Measurements from ENCODE around the gene SESTD1.

The SESTD1 gene

GRCh38 chr2:179124282-179124681 lies 140.3 kb downstream of the SESTD1 start:
- H4K91ac ChIP-seq (ENCODE audit: low read length): no peak overlapping the region
- no peak overlapping the region for H2BK120ac ChIP-seq (ENCODE audit: low read depth, low read length)
- H3K23ac ChIP-seq (ENCODE audit: low read length in 2 of 2): no peak overlapping the region
- H2AFZ ChIP-seq (ENCODE audit: low read depth, low read length): no peak overlapping the region
- no peak overlapping the region for H2AK5ac ChIP-seq (ENCODE audit: low read length, severe bottlenecking)
- no peak overlapping the region for H3K18ac ChIP-seq (ENCODE audit: low read depth in 1 of 2, low read length in 2 of 2)
- no peaks in the 10 kb centered on the region for H3K27me3 ChIP-seq (ENCODE audit: control insufficient read depth in 1 of 2, insufficient read depth in 1 of 2, low read length in 2 of 2)
- H3K9me3 ChIP-seq (ENCODE audit: control insufficient read depth, low read length): no peaks in the 10 kb centered on the region
- no peak overlapping the region for H2BK15ac ChIP-seq (ENCODE audit: low read depth, poor library complexity, severe bottlenecking)
- no peak overlapping the region for H3K4ac ChIP-seq (ENCODE audit: low read depth in 1 of 2, low read length in 2 of 2)
- no peak overlapping the region for H3K9ac ChIP-seq (ENCODE audit: low read length)
- H2BK5ac ChIP-seq (ENCODE audit: low read depth, low read length, poor library complexity, severe bottlenecking): no peak overlapping the region
- no peak overlapping the region for H3K27ac ChIP-seq (ENCODE audit: low read length, poor library complexity, severe bottlenecking)
- no peak overlapping the region for H3K4me2 ChIP-seq (ENCODE audit: low read length, poor library complexity, severe bottlenecking)
- H3K36me3 ChIP-seq (ENCODE audit: control insufficient read depth in 1 of 2, insufficient read depth in 2 of 2, low read depth in 1 of 2, low read length in 2 of 2): peaks cover 0 to 67% of the 10 kb centered on the region in 2 experiments
- no peak overlapping the region for H3K14ac ChIP-seq (ENCODE audit: low read length in 2 of 2)
- no peak overlapping the region for H3K4me3 ChIP-seq (ENCODE audit: insufficient read depth in 1 of 2, low read depth in 1 of 2, low read length in 2 of 2)
- 100% methylated on average over 2 of the region's 3 CpGs for WGBS
- no peak overlapping the region for H4K8ac ChIP-seq (ENCODE audit: low read length)
- no peak for DNase-seq
- peaks cover 1% of the 10 kb centered on the region for H3K79me1 ChIP-seq (replicated peaks; ENCODE audit: low read length, poor library complexity, severe bottlenecking)
- no peak overlapping the region for H2BK12ac ChIP-seq (ENCODE audit: low read length in 2 of 2)
- H3K4me1 ChIP-seq (ENCODE audit: control insufficient read depth, insufficient read depth, low read depth, low read length): no peaks in the 10 kb centered on the region

GRCh38 chr2:179123272-179123662 lies 141.4 kb downstream of the SESTD1 start:
- Histone ChIP-seq H2BK5ac (ENCODE audit: low read depth, low read length, poor library complexity, severe bottlenecking) (no peak overlapping the region), H3K14ac (ENCODE audit: low read length in 2 of 2) (no peak overlapping the region), H2AFZ (ENCODE audit: low read depth, low read length) (no peak overlapping the region), H3K79me1 (replicated peaks; ENCODE audit: low read length, poor library complexity, severe bottlenecking) (peaks cover 1% of the 10 kb centered on the region), H3K4ac (ENCODE audit: low read depth in 1 of 2, low read length in 2 of 2) (no peak overlapping the region), H3K18ac (ENCODE audit: low read depth in 1 of 2, low read length in 2 of 2) (no peak overlapping the region), H3K23ac (ENCODE audit: low read length in 2 of 2) (no peak overlapping the region), H3K4me1 (ENCODE audit: control insufficient read depth, insufficient read depth, low read depth, low read length) (no peaks in the 10 kb centered on the region), H3K36me3 (ENCODE audit: control insufficient read depth in 1 of 2, insufficient read depth in 2 of 2, low read depth in 1 of 2, low read length in 2 of 2) (peaks cover 0 to 71% of the 10 kb centered on the region in 2 experiments), H4K91ac (ENCODE audit: low read length) (no peak overlapping the region), H3K9me3 (ENCODE audit: control insufficient read depth, low read length) (no peaks in the 10 kb centered on the region), H3K27ac (ENCODE audit: low read length, poor library complexity, severe bottlenecking) (no peak overlapping the region), H2BK12ac (ENCODE audit: low read length in 2 of 2) (no peak overlapping the region), H2BK120ac (ENCODE audit: low read depth, low read length) (no peak overlapping the region), H2AK5ac (ENCODE audit: low read length, severe bottlenecking) (no peak overlapping the region), H3K27me3 (ENCODE audit: control insufficient read depth in 1 of 2, insufficient read depth in 1 of 2, low read length in 2 of 2) (no peaks in the 10 kb centered on the region), H4K8ac (ENCODE audit: low read length) (no peak overlapping the region), H3K4me2 (ENCODE audit: low read length, poor library complexity, severe bottlenecking) (no peak overlapping the region), H2BK15ac (ENCODE audit: low read depth, poor library complexity, severe bottlenecking) (no peak overlapping the region), H3K4me3 (ENCODE audit: insufficient read depth in 1 of 2, low read depth in 1 of 2, low read length in 2 of 2) (no peak overlapping the region), H3K9ac (ENCODE audit: low read length) (no peak overlapping the region)
- WGBS: no CpG with 5 or more reads among the region's 1 CpG
- no peak for DNase-seq

GRCh38 chr2:179107737-179108136 lies 156.9 kb downstream of the SESTD1 start:
- Histone ChIP-seq H3K36me3 (ENCODE audit: control insufficient read depth in 1 of 2, insufficient read depth in 2 of 2, low read depth in 1 of 2, low read length in 2 of 2) (peaks cover 0 to 76% of the 10 kb centered on the region in 2 experiments), H3K9me3 (ENCODE audit: control insufficient read depth, low read length) (no peaks in the 10 kb centered on the region), H3K9ac (ENCODE audit: low read length) (peak overlapping the region; percentile 46), H3K4me1 (ENCODE audit: control insufficient read depth, insufficient read depth, low read depth, low read length) (no peaks in the 10 kb centered on the region), H3K4me3 (ENCODE audit: insufficient read depth in 1 of 2, low read depth in 1 of 2, low read length in 2 of 2) (peak overlapping the region in 1 of 2 experiments; percentile 16), H3K27ac (ENCODE audit: low read length, poor library complexity, severe bottlenecking) (peak overlapping the region; percentile 20), H3K4me2 (ENCODE audit: low read length, poor library complexity, severe bottlenecking) (no peak overlapping the region), H3K27me3 (ENCODE audit: control insufficient read depth in 1 of 2, insufficient read depth in 1 of 2, low read length in 2 of 2) (no peaks in the 10 kb centered on the region), H3K4ac (ENCODE audit: low read depth in 1 of 2, low read length in 2 of 2) (no peak overlapping the region), H2AK5ac (ENCODE audit: low read length, severe bottlenecking) (no peak overlapping the region), H3K23ac (ENCODE audit: low read length in 2 of 2) (no peak overlapping the region), H2BK15ac (ENCODE audit: low read depth, poor library complexity, severe bottlenecking) (no peak overlapping the region), H2AFZ (ENCODE audit: low read depth, low read length) (no peak overlapping the region), H3K14ac (ENCODE audit: low read length in 2 of 2) (no peak overlapping the region), H3K79me1 (replicated peaks; ENCODE audit: low read length, poor library complexity, severe bottlenecking) (no peaks in the 10 kb centered on the region), H4K91ac (ENCODE audit: low read length) (no peak overlapping the region), H2BK5ac (ENCODE audit: low read depth, low read length, poor library complexity, severe bottlenecking) (no peak overlapping the region), H2BK120ac (ENCODE audit: low read depth, low read length) (no peak overlapping the region), H2BK12ac (ENCODE audit: low read length in 2 of 2) (no peak overlapping the region), H3K18ac (ENCODE audit: low read depth in 1 of 2, low read length in 2 of 2) (no peak overlapping the region), H4K8ac (ENCODE audit: low read length) (no peak overlapping the region)
- peak; percentile 54 for DNase-seq

GRCh38 chr2:179106676-179107428 lies 157.8 kb downstream of the SESTD1 start:
- Histone ChIP-seq H3K23ac (ENCODE audit: low read length in 2 of 2) (no peak overlapping the region), H3K18ac (ENCODE audit: low read depth in 1 of 2, low read length in 2 of 2) (no peak overlapping the region), H3K27me3 (ENCODE audit: control insufficient read depth in 1 of 2, insufficient read depth in 1 of 2, low read length in 2 of 2) (no peaks in the 10 kb centered on the region), H4K8ac (ENCODE audit: low read length) (no peak overlapping the region), H3K4me3 (ENCODE audit: insufficient read depth in 1 of 2, low read depth in 1 of 2, low read length in 2 of 2) (peak overlapping the region in 1 of 2 experiments; percentile 16), H3K4me1 (ENCODE audit: control insufficient read depth, insufficient read depth, low read depth, low read length) (no peaks in the 10 kb centered on the region), H3K14ac (ENCODE audit: low read length in 2 of 2) (no peak overlapping the region), H2BK15ac (ENCODE audit: low read depth, poor library complexity, severe bottlenecking) (no peak overlapping the region), H3K4ac (ENCODE audit: low read depth in 1 of 2, low read length in 2 of 2) (no peak overlapping the region), H3K79me1 (replicated peaks; ENCODE audit: low read length, poor library complexity, severe bottlenecking) (no peaks in the 10 kb centered on the region), H4K91ac (ENCODE audit: low read length) (no peak overlapping the region), H3K9me3 (ENCODE audit: control insufficient read depth, low read length) (no peaks in the 10 kb centered on the region), H3K4me2 (ENCODE audit: low read length, poor library complexity, severe bottlenecking) (no peak overlapping the region), H3K9ac (ENCODE audit: low read length) (peak overlapping the region; percentile 46), H2AFZ (ENCODE audit: low read depth, low read length) (no peak overlapping the region), H2BK12ac (ENCODE audit: low read length in 2 of 2) (no peak overlapping the region), H3K27ac (ENCODE audit: low read length, poor library complexity, severe bottlenecking) (peak overlapping the region; percentile 24), H2AK5ac (ENCODE audit: low read length, severe bottlenecking) (no peak overlapping the region), H3K36me3 (ENCODE audit: control insufficient read depth in 1 of 2, insufficient read depth in 2 of 2, low read depth in 1 of 2, low read length in 2 of 2) (peaks cover 0 to 76% of the 10 kb centered on the region in 2 experiments), H2BK120ac (ENCODE audit: low read depth, low read length) (no peak overlapping the region), H2BK5ac (ENCODE audit: low read depth, low read length, poor library complexity, severe bottlenecking) (no peak overlapping the region)
- peak; percentile 91 for DNase-seq
- 22% methylated on average over 1 of the region's 3 CpGs for WGBS
